Stimulated activated CD8-positive, alpha-beta memory T cell treated with anti-CD3 and anti-CD28 coated beads, Interleukin-15, amount 100 ng/mL, for 24 hours (primary cell): ENCODE measurements around the gene ADGRL2.

Source experiments
- DNase-seq: peaks from one replicate; pipeline ENCODE4 v3.0.0-alpha.2; 2020; ENCODE audit warnings: low read depth

Gene ADGRL2

GRCh38 chr1:81912383-81912782 lies 111.6 kb downstream of the ADGRL2 start:
- DNase-seq, result no peak

- no peak for DNase-seq
Measured at GRCh38 chr1:81915937-81916336, 115.2 kb downstream of the ADGRL2 start.

DNA sequence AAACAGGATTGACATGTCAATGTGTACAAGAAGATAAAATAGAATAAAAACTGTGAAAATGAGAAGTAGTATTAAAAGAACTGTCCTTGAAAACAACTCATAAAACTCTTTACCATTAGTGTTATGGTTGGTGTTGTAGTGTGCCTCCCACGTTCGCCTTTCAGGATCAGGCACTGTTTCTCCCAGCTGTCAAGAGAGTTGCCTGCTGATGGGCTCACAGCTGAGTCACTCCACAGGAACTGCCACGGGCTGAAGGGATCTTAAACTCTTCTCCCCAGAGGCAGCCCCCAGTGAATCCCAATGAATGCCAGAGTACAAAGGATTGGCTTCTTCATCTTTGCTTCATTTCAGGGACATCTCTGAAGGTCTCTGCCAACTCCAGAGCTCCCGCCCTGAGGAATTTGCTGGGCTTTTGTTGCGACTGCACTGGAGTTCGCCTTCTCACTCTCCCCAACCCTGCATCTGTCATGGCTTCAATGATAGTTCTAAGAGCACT lies 119.6 kb downstream of the ADGRL2 start:
- DNase-seq, result no peak

- no peak for DNase-seq
Measured at GRCh38 chr1:81920886-81921285, 120.2 kb downstream of the ADGRL2 start.

DNA sequence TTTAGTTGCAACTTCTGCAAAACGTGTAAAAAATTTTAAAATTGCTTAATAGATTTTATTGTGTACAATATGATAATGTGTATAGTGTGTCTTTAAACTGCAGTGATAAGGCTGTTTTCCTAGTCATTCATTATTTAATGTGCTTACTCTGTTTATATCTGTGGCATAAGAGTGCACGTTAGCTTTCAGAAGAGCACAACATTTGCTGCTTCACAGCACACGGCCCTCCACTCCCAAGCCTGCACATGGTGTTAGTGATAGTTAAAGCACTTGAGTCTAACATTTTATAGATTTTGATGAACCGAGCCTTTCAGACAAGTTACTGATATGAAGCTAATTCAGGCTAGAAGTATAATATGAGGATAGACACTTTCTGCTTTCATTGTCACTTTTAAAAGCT lies 120.6 kb downstream of the ADGRL2 start:
- DNase-seq, result no peak

GRCh38 chr1:81921851-81922462 lies 121.2 kb downstream of the ADGRL2 start:
- no peak for DNase-seq

DNA sequence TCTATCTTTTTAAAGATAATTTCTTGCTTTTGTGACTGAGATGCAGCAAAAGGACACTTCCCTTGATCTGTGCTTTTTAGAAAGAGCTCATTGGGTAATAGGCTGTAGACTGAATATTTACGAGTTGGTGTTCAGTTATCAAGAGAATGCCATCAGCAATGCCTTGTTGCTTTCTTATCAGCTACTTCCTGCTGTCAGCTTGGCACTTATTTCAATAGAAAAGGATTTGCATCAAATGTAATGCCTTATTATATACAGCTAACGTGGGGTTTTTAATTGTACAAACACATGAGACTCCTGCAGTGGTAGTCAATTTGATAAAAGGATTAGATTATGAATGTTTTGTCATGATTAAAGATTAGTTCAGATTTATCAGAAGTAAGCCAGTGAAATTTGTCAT lies 122.2 kb downstream of the ADGRL2 start:
- DNase-seq, result no peak

DNA sequence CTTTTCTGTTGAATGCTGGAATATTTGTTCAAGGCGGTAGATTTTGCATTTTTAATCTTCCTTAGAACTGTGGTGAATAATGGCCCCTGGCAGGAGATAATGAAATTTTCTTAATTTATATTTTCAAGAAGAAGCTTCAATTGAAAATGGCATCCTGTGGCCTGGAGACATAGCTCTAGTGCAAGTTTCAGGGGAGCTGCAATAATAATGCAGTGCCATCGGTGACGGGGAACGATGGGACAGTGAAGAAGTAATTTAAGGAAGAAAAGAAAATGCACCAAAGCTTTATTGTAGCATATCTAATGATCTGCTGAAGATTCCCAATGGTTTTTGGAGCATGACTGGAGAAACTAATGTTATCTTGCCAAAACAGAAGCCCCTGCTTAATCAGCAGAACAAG lies 128.4 kb downstream of the ADGRL2 start:
- DNase-seq, result no peak

- DNase-seq, result no peak
Measured at GRCh38 chr1:81936853-81937252, 136.1 kb downstream of the ADGRL2 start.

GRCh38 chr1:81937791-81938450 lies 137.2 kb downstream of the ADGRL2 start:
- DNase-seq, result no peak

DNA sequence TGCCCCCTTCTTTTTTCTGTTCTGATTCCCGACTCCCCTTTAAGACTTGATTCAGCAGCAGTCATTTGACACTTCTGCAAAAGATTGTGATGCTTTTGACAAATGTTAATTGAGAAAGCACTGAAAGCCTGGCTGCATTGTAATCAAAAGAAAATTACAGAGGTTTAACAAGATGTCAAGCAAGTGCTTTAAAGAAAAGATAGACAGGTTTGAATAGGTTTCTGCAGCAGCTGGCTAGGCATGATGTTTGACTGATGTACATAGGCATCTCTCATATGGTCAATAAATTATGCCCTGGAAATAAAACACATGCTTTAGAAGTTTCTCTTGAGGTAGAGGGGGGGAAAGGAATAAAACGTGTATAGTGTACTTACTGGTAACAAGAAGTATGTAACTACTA lies 147.8 kb downstream of the ADGRL2 start:
- no peak for DNase-seq

DNA sequence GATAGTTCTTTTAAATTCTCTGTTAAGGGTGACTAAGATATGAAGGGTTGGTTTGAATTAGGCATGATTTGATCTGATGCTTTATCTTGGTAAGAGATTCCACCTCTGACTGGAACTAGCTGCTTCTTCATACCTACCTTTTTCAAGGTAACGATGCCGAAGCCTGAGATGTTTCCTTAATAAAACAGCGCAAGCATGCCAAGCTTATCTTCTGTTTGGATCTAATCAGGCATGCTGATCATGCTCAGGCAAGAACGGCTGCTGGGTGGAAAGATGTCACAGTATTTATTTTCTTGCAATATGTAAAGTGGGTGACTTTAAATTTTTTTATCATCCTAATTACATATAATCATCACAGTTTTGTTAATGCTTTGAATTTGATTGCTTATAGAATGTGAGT lies 148.7 kb downstream of the ADGRL2 start:
- DNase-seq, result no peak

GRCh38 chr1:81950037-81950436 lies 149.3 kb downstream of the ADGRL2 start:
- no peak for DNase-seq

- DNase-seq, result no peak
Measured at GRCh38 chr1:81950591-81951244, 150.0 kb downstream of the ADGRL2 start.

DNA sequence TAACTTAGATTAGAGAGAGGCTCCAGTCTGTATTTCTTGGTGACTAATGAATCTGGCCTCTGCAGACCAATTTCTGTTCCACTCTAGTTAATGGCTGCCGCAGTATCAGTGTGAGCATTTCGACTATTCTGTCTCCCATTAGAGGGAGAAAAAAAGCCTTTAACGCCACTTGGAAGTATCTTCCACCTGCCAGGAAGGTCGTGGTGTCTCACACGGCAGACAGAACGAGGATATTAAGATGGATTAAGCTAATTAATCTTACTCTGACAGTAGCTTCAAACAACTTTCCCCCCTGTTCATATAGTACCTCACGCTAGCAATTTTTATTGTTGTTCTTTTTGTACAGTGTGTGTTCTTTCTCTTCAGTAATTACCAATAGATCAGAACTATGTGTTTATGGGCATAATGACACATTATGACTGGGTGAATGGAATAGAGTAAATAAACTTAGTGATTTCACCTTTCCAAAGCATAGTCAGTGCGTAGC lies 153.8 kb downstream of the ADGRL2 start:
- DNase-seq, result no peak

DNA sequence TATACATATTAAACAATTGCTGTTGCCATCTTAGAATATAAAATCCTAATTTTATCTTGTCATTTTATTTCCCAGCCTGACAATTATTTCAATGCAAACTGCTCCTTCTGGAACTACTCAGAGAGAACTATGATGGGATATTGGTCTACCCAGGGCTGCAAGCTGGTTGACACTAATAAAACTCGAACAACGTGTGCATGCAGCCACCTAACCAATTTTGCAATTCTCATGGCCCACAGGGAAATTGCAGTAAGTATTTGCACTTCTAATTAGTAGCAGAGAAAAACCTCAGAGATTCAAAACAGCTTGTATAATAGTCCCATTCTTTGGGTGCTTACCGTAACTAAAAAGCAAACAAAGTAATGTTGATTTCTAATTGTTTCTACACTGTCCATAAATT lies 167.2 kb downstream of the ADGRL2 start:
- DNase-seq, result no peak

GRCh38 chr1:81970416-81970815 lies 169.7 kb downstream of the ADGRL2 start:
- no peak for DNase-seq

GRCh38 chr1:81974222-81974841 lies 173.6 kb downstream of the ADGRL2 start:
- DNase-seq, result no peak

DNA sequence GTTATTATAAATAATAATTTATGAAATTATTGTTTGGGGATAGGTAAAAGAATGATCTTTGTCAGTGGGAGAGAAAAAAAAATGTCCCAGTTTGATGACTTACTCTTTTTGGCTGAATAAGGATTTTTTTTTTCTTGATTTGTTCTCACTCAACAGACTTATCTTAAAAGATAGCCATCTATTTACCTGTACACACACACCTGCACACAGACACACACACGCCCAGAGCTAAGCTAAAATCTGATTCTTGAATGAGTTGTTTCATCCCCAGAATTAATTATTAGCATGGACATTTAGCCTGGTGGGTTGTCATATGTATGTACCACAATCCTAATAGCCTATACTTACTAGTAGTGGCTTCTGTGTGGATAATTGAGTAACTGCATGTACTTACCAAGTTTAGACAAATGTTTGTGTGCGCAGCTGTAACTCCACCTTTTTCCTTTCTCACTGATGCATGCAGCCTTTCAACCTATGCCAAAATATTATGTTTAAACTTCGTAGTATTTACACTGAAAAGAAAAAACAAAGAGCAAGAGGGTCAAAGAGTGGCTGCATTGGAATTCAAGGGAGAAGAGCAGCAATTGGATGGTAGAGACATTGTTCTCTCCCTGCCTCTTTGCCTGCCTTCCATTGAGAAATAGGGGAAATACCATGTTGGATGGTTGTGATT lies 174.3 kb downstream of the ADGRL2 start:
- no peak for DNase-seq

DNA sequence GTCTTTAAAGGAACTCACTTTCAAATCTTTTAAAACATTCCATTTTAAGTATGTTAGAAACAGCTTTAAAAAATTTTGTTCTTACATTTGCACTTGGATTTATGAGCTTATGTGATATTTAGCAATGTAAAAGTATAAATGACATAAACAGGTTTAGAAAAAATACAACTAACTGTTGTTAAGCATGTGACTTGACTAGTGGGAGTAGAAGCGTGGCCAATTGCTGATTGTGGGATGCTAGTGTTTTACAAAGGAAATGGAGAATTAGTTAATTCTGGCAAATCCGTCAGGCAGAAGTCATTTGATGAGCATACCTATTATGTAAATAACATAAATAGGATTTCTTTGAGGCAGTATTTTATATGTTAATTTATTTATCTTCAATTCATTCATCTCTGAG lies 175.8 kb downstream of the ADGRL2 start:
- DNase-seq, result no peak

DNA sequence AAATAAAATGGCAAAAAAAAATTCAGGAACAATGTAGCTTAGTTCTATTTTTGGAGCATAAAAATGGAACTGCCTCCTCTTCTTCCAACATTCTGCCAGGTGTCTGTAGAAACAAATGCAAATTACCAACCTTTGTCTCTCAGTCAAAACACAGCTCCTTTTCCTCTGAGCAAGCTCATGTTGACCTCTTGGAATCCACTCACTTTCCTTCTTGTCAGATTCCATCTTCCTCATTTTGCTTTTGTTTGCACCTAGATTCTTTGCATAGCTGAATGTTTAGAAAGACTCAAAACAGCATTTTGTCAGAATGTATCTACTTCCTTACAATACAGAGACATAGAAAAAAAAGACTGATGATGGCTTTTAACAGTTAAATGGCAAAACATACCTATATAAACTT lies 178.2 kb downstream of the ADGRL2 start:
- no peak for DNase-seq

GRCh38 chr1:81982523-81982922 lies 181.8 kb downstream of the ADGRL2 start:
- DNase-seq, result no peak
